Breast epithelium (tissue), 4 donors: ENCODE results near the gene TRAPPC13. TPM values are rescaled to one million over a fixed set of nuclear protein-coding genes. Genes with fewer than 3 reads are reported as not detected.

ENCODE experiments used
- DNase-seq, 2 donors: peaks; one replicate each; pipeline ENCODE4 v3.0.0-alpha.2; 2019; ENCODE audit warnings: low spot score in 2 of 2
- H3K27ac ChIP-seq, 2 donors: fragments of 200-600 bp; sonication (generic) in 1 of 2; one replicate each; pipeline ENCODE4 v1.5.1; 2016 to 2019; ENCODE audit warnings: mild to moderate bottlenecking in 1 of 2
- H3K27me3 ChIP-seq, 2 donors: fragments of 200-600 bp; sonication (generic) in 1 of 2; one replicate each; pipeline versions ENCODE4 v1.5.1 to v1.6.0; 2017 to 2019; ENCODE audit warnings: control low read depth in 1 of 2, mild to moderate bottlenecking in 1 of 2
- H3K36me3 ChIP-seq: fragments of 200-600 bp; one replicate; pipeline ENCODE4 v1.5.1; 2019
- H3K4me1 ChIP-seq, 2 donors: fragments of 200-600 bp; sonication (generic); one replicate each; pipeline ENCODE4 v1.5.1; 2016 to 2019; ENCODE audit warnings: control low read depth in 1 of 2
- H3K4me3 ChIP-seq, 3 donors: fragments of 200-600 bp; sonication (generic); 1 replicate in 2 of 3; 2 replicates in 1 of 3; pipeline ENCODE4 v1.5.1; 2016 to 2019; ENCODE audit warnings: mild to moderate bottlenecking in 3 of 3, moderate library complexity in 2 of 3
- H3K9me3 ChIP-seq, 2 donors: fragments of 200-600 bp; sonication (generic) in 1 of 2; one replicate each; pipeline ENCODE4 v1.5.1; 2016 to 2019; ENCODE audit warnings: control low read depth in 1 of 2
- POLR2A ChIP-seq: fragments of 450-650 bp; IDR thresholded peaks from one replicate; pipeline ENCODE4 v1.6.1; 2016; ENCODE audit warnings: antibody characterized with exemption, mild to moderate bottlenecking, moderate library complexity
- POLR2AphosphoS5 ChIP-seq, 3 donors: sonication (generic); formaldehyde crosslinking; IDR thresholded peaks; one replicate each; pipeline ENCODE4 v1.6.1; 2017; ENCODE audit warnings: antibody characterized with exemption in 3 of 3
- intact Hi-C: fragments of 100-400 bp; cut with DNase I; formaldehyde crosslinking; loops from one replicate; pipeline ENCODE4 v1.15.1; 2023; ENCODE audit warnings: low total_unique reads
- total RNA-seq, 3 donors: library from RNA; depleted of rRNA; stranded (reverse); fragments of >200 nt; gene quantifications; one replicate each; pipeline ENCODE4 v1.1.0, GENCODE V29; 2016
- TF ChIP-seq, protein P1 (sequence below), 3 donors: fragments of 450-650 bp; IDR thresholded peaks; one replicate each; pipeline ENCODE4 v1.5.1; 2016 to 2017; ENCODE audit warnings: antibody characterized with exemption in 3 of 3, mild to moderate bottlenecking in 3 of 3, moderate library complexity in 3 of 3

Gene TRAPPC13
- total RNA-seq, 3 donors from 2014 or later: 17.4 to 27.4 (median 19.7) TPM

DNA sequence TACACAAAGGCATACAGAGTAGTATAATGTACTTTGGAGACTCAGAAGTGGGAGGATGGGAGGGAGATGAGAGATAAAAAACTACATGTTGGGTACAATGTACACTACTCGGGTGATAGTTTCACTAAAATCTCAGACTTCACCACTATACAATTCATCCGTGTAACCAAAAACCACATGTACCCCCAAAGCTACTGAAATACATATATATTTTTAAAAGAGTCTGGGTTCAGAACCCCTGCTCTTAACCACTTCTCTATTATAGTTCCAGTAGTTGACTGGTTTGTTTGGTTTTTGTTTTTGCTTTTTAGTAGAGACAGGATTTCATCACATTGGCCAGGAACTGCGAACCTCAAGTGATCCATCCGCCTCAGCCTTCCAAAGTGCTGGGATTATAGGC lies 74.5 kb downstream of the TRAPPC13 start:
- no peak overlapping the region for H3K4me3 ChIP-seq
- intact Hi-C loops: no loop called here
- H3K27ac ChIP-seq: no peak overlapping the region
- no peaks in the 10 kb centered on the region for H3K9me3 ChIP-seq
- TF ChIP-seq POLR2AphosphoS5 (IDR thresholded peaks at IDR 0.05) (no peak), POLR2A (no peak)
- TF ChIP-seq, protein P1, sequence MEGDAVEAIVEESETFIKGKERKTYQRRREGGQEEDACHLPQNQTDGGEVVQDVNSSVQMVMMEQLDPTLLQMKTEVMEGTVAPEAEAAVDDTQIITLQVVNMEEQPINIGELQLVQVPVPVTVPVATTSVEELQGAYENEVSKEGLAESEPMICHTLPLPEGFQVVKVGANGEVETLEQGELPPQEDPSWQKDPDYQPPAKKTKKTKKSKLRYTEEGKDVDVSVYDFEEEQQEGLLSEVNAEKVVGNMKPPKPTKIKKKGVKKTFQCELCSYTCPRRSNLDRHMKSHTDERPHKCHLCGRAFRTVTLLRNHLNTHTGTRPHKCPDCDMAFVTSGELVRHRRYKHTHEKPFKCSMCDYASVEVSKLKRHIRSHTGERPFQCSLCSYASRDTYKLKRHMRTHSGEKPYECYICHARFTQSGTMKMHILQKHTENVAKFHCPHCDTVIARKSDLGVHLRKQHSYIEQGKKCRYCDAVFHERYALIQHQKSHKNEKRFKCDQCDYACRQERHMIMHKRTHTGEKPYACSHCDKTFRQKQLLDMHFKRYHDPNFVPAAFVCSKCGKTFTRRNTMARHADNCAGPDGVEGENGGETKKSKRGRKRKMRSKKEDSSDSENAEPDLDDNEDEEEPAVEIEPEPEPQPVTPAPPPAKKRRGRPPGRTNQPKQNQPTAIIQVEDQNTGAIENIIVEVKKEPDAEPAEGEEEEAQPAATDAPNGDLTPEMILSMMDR (IDR thresholded peaks at IDR 0.05): no peak
- H3K27me3 ChIP-seq: no peaks in the 10 kb centered on the region
- no peaks in the 10 kb centered on the region for H3K4me1 ChIP-seq
- no peak for DNase-seq
- H3K36me3 ChIP-seq: no peaks in the 10 kb centered on the region

DNA sequence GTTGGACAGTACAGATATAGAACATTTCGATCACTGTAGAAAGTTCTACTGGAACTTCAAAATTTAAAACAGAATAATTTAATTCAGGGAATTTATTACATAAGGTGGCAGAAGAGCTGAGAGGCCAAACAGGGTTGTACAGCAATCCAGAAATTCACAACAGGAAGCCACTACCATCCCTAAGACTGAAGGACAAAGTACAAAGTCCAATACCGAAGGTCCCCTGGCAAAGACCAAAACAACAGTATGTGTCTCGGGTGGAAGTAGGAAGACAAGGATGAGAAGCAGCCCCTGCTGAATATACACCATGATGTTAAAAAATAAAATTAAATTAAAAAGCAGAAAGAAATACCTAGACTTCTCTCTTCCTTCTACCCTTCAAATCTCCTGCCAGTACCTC lies 77.2 kb downstream of the TRAPPC13 start:
- Histone ChIP-seq H3K9me3 (no peaks in the 10 kb centered on the region), H3K27ac (no peak overlapping the region), H3K4me3 (no peak overlapping the region), H3K36me3 (no peaks in the 10 kb centered on the region), H3K4me1 (no peaks in the 10 kb centered on the region), H3K27me3 (no peaks in the 10 kb centered on the region)
- intact Hi-C loops: no loop called here
- DNase-seq: no peak
- TF ChIP-seq POLR2A: no peak
- no peak for TF ChIP-seq POLR2AphosphoS5 (IDR thresholded peaks at IDR 0.05)
- TF ChIP-seq, protein P1 (IDR thresholded peaks at IDR 0.05): no peak

DNA sequence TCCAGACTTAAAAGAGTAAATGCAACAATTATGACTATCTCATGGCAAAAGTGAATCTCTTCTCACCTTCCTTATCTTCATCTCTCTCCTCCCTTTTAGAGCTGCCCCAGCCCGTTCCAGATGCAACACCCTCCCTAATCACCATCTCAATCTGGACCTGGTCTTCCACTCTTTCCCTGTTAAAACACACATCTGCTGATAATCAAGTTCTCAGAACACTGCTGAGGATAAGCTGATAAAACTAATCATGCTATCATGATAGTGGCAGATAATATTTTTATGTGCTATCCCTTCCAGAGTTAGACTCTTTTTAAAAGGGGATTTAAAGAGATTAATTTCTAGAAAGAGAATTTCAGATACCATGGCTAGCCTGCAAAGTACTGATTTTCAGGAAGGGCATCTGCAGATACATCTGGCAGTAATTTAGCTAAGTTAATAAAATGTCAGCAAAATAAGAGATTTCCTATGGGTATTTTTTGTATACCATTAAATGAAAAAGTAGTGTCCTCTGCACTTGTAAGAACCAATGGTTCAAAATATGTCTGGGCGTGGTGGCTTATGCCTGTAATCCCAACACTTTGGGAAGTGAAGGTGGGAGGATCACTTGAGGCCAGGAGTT lies 79.9 kb downstream of the TRAPPC13 start:
- Histone ChIP-seq H3K27ac (no peak overlapping the region), H3K4me1 (no peaks in the 10 kb centered on the region), H3K36me3 (no peaks in the 10 kb centered on the region), H3K9me3 (no peaks in the 10 kb centered on the region), H3K27me3 (no peaks in the 10 kb centered on the region), H3K4me3 (no peak overlapping the region)
- TF ChIP-seq POLR2AphosphoS5 (IDR thresholded peaks at IDR 0.05) (no peak), POLR2A (no peak)
- TF ChIP-seq, protein P1 (IDR thresholded peaks at IDR 0.05): no peak
- no peak for DNase-seq
- intact Hi-C loops: no loop called here

DNA sequence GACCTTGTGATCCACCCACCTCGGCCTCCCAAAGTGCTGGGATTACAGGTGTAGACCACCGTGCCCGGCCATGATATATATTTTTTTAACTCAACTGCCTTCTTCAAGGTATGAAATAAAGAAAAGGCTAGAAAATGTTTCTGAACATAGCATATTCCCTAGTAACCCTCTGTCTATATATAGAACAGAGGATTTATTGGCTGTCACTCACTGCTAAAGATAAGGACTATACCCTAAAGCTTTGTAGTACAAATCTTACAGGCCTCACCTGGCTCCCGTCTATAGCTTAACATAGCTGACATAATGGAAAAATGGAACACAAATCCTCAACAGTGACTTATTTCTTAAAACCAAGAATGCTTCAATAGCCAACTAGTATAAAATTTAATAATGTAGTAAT lies 82.8 kb downstream of the TRAPPC13 start:
- no peak overlapping the region for H3K27ac ChIP-seq
- no peak for DNase-seq
- TF ChIP-seq POLR2A (no peak), POLR2AphosphoS5 (IDR thresholded peaks at IDR 0.05) (no peak)
- TF ChIP-seq, protein P1 (IDR thresholded peaks at IDR 0.05): no peak
- no peaks in the 10 kb centered on the region for H3K27me3 ChIP-seq
- H3K4me1 ChIP-seq: no peaks in the 10 kb centered on the region
- no peaks in the 10 kb centered on the region for H3K36me3 ChIP-seq
- no peaks in the 10 kb centered on the region for H3K9me3 ChIP-seq
- H3K4me3 ChIP-seq: no peak overlapping the region
- intact Hi-C loops: no loop called here

DNA sequence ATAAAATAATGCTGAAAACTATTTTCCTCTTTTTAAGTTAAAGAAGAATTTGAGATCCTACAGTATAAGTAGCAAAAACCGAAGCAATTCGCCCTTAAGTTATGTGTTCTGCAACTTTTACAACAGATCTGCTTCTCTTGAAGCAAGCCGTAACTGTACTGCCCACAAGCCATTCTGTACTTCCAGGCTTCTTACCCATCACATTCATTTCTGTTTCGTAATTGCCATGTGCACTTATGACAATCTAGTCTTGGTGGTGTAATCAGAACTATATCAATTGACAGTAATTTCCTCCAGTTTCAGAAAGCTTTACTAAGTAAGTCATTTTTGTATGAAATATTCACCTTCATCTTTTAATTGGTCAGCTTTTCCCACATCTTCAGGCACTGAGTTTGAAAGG lies 83.3 kb downstream of the TRAPPC13 start:
- H3K9me3 ChIP-seq: no peaks in the 10 kb centered on the region
- intact Hi-C loops: no loop called here
- DNase-seq: no peak
- H3K4me3 ChIP-seq: no peak overlapping the region
- TF ChIP-seq, protein P1 (IDR thresholded peaks at IDR 0.05): no peak
- TF ChIP-seq POLR2A: no peak
- TF ChIP-seq POLR2AphosphoS5 (IDR thresholded peaks at IDR 0.05): no peak
- no peaks in the 10 kb centered on the region for H3K36me3 ChIP-seq
- H3K27me3 ChIP-seq: no peaks in the 10 kb centered on the region
- H3K27ac ChIP-seq: no peak overlapping the region
- H3K4me1 ChIP-seq: no peaks in the 10 kb centered on the region

Other genes with a start within 250 kb of the TRAPPC13 start
- gene ADAMTS6, start 143.1 kb upstream of the TRAPPC13 start, total RNA-seq: 1 to 10 TPM; 1.4 to 6.0 (median 3.9) TPM
- 1 to 10 TPM in 2 of 3 donors, under 1 TPM in 1; 0.98 to 2.5 (median 1.4) TPM for gene CENPK, start 61.9 kb upstream of the TRAPPC13 start, total RNA-seq
- gene PPWD1, start 61.7 kb upstream of the TRAPPC13 start, total RNA-seq: 10 to 100 TPM; 59.6 to 71.0 (median 64.0) TPM
- 10 to 100 TPM; 15.1 to 28.7 (median 16.2) TPM for gene TRIM23, start 694 bp upstream of the TRAPPC13 start, total RNA-seq
- 1 to 10 TPM; 3.6 to 5.1 (median 3.7) TPM for gene SHLD3, start within 50 bp of the TRAPPC13 start, total RNA-seq
- gene SGTB, start 97.1 kb downstream of the TRAPPC13 start, total RNA-seq: 10 to 100 TPM in 1 of 3 donors, 1 to 10 TPM in 2; 7.9 to 10.5 (median 8.2) TPM
- gene NLN, start 97.2 kb downstream of the TRAPPC13 start, total RNA-seq: 10 to 100 TPM; 12.8 to 15.7 (median 14.9) TPM